Islet precursor cell (in vitro differentiated cells): ENCODE measurements around the gene EDC3.
"Not testable (repeated sequence)": the region's sequence is repeated elsewhere in the genome, so short reads cannot be mapped to it uniquely, and the experiment has no call there.

Experiments used
- DNase-seq: peaks from one replicate; pipeline ENCODE4 v3.0.0-alpha.2; 2018

EDC3 gene

DNA sequence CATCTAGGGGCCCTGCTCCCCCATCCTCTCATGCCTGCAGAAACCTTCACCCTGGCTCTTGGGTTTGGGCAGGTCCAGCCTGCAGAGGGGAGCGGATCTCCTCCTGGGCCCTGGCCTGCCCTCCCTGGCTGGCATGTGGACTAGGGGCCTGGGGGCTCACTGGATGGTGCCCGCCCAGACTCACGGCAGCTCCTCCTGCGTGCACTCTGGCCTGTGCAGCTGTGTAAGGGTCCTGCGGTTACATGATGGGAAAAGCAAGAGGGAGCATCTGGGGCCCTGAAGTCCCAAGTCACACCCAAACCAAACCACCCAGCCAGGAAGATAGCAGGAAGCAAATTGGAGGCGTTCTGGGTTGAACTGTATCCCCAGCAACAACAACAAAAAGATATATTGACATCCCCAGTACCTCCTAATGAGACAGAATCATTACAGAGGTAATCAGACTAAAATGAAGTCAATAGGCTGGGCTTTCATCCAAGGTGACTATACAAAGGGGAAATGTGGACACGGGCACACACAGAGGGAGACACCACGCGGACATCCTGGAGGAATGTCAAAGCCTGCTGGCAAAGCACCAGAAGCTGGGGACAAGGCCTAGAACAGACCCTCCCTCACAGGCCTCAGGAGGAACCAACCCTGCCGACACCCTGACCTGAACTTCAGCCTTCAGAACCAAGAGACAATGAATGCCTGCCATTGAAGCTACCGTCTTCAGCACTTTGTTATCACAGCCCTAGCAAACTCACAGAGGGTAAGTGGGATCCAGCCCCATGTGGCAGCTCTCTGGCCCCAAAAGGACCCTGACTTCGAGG, 90.6 kb downstream of the EDC3 start:
- DNase-seq = no peak

DNA sequence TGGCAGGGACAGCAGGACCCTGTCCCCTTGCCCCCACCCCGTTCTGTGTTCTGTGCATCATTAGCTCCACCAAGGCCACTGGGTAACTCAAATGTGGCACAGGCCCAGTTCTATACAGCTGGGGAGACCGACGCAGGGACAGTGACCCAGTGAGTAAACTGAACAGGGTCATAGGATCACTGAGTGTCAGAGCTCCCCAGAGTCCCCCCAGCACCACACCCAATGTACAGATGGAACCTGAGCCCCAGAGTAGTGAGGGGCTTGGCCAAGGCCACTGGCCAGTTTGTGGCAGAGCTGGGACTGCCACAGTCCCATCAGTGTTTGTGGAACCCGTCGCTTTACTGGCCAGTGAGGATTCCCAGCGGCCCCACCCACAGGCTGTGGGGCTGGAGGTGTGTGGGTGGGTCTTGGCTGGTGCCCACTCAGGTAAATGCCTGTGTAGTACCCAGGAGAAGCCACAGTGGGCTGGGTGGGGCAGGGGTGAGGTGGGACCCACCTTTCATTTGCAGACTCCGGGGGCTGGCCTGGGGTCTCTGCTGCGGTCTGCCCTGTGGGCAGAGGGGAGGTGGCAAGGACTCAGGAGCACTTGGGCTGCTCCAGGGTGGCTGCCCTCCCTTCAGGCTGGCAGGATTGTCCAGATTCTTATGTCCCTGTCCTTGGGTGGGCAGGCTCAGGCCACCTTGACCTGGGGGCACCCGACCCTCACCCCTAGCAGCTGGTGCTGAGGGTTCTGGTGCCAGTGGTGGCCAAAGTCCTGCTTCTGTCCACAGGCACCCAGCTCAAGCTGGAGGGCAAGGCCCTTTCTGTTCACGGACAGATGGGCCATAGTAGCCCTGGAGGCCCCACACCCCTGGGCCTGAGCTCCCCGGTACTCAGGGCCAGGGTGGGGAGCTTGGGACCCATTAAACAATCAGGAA, 91.8 kb downstream of the EDC3 start:
- no peak for DNase-seq

DNA sequence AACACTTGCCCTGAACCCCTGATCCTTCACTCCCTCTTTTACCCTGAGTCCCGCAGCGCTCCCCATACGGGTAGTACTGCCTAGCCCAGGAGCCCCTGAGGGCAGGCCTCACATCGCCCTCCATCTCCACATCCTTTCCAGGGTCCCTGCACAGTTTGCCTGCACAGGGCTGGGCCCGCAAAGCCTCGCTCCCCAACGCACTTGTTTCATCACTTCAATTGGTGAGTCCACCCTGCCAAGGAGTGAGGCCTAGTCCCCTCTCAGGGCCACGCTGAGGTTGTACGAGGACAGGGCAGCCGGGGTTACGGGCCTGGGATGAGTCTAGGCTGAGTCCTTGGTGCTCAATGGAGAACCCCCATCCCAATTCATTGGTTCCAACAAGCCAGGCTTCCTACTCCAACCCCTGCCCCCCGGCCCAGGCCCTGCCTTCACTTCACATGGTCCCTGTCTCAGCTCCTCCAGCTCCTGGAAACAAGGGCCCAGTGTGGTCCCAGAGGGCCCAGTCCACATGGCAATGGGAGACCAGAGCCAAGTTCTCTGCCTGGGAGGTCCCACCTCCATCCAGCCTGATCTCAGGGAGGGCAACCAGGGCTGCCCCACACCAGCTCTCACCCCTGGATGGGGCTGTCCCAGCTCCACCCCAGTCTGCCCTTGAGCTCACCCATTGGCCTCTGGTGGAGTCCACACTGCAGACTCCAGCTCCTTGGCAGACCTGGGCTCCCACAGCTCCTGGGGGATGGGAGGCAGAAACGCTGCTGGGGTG, 92.6 kb downstream of the EDC3 start:
- no peak for DNase-seq

DNA sequence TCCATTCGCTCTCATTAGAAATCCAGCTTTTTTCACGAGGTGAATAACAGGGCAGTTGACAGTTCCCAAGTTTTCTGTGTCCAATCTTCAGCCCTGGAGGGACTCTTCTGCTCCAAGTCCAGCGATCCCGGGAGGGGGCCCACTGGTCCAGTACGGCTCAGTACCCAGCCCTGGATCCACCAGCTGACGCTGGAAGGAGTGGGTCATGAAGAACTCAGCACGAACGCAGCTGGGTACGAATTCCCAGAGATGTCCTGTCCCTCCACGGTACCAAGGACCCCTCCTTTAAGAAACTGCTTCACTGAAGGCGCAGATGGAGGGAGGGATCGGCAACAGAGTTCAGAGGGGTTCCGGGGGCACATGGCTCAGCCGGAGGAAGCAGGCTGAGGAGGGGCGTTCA, 96.7 kb downstream of the EDC3 start:
- DNase-seq = peak; percentile 43

DNA sequence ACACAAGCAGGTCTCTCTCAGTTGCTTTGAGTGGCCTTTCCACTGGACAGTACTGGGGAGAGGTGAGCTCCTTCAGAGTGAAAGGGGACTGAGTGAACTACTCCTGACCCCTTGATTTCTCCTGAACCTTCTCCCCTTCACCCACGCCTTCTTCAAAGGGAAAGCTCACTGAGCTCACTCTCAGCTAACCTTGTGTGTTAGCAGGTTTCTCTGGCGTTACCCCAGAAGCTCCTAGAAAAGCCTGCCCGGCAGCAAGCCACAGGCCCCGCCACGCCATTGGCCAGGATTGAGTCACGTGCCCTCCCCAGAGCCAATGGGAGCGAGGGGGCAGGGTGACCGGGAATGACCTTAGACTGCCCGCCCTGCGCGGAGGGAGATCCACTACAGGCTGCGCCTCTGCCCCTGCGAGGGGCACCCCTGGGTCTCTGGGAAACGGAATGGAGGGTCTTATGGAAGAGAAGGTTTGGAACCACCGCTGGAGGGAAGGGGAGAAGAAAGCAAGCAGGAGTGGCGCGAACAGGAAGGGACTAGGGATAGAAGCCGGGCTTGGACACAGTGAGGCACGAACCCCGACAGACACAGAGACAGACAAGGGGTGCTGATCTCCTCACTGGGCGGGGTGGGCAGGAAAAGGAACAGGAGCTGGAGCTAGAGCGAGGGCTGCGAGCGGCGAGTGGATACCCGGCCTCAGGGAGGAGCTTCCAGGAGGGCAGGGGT, 97.5 kb downstream of the EDC3 start:
- DNase-seq = peak; percentile 79

DNA sequence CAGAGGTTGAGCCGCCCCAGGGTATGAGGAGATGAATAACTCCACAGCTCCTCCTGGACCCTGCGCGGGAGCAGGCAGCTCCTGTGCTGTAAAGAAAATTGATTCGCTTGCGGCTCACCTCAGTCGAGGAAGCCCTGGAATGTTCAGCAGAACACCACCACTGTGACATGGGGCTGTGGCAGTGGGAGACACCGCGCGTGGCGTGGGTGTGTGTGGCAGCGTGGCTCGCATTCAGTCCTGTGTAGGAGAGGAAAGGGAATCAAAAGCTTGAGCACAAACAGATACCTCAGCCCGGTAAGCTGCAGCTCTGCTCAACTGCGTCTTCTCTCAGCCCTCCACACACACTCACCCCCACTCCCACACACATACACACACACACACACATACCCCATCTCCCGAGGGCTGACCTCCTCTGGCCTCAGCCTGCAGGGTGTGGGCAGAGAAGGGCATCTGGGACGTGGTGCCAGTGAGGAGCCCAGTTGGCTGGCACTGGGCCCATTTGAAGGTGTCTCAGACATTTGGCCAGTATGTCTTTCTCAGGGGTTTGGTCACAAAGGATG, 98.6 kb downstream of the EDC3 start:
- DNase-seq = not testable (repeated sequence)

DNA sequence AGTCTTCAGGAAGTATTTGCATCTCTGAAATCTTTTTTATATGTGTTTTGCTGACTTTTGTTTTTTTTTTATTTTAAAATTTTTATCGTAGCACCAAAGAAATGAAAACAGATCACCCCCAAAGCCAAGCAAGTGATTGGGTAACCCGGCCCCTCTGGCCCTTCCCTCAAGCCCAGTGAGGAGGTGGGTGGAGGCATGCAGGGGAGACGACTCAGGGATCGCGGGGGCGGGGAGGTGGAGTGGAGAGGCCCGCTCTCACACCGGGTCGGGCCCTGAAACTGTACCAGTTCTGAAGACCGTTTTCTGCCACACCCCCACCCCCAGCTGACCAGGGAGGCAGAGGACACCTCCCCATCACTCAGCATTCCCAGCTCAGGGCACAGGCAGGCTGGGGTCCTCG, 99.1 kb downstream of the EDC3 start:
- not testable (repeated sequence) for DNase-seq

DNA sequence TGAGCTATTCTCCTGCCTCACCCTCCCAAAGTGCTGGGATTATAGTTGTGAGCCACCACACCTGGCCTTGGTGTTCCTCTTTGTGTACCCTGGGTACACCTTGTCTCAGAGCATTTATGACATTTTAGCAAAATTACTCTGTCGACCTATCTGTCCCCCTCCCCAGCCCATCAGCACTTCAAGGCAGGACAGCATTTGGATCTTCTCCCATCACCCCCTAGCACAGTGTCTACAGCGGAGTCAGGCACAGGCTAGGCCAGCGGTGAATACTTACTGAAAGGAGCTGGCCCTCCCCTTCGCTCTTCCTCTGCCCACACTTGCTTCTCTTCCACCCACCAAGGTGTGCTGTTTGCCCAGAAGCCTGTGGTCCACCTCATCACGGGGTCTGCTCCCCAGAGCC, 100.6 kb downstream of the EDC3 start:
- DNase-seq = no peak

DNA sequence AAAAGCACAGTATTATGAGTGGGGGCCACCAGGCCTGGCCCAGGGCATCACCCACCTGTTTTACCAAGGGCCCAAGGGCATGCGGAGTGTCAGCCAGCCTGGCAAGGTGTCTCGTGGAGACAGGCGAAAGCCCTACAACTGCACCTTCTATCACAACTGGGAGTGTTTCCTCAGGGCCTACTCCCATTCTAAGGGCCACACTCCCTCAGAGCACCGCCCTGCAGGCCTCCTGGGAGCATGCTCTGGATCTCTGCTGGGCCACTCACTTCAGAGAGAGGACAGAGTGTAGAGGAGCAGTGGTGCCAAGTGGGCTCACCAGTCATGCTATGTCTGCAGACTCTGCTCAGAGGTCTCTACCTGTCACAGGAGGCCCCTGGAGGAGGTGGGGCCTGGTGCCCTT, 101.4 kb downstream of the EDC3 start:
- DNase-seq = no peak

DNA sequence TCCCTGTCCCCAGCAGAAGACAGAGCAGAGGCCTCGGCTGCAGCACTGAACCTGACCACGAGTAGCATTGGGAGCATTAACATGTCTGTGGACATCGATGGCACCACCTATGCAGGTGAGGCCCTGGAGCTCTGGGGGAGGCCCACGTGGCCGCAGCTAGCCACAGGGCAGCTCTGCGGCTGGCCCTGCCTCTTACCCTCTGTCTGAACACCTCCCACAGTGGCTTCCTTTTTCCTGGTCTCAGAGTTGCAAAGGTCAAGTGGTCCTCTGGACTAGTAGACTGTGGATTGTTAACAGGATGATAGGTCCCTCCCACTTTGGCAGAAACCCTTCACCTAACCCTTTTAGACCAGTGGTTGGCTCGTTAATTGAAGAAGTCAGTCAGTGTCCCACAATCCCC, 102.7 kb downstream of the EDC3 start:
- no peak for DNase-seq

DNA sequence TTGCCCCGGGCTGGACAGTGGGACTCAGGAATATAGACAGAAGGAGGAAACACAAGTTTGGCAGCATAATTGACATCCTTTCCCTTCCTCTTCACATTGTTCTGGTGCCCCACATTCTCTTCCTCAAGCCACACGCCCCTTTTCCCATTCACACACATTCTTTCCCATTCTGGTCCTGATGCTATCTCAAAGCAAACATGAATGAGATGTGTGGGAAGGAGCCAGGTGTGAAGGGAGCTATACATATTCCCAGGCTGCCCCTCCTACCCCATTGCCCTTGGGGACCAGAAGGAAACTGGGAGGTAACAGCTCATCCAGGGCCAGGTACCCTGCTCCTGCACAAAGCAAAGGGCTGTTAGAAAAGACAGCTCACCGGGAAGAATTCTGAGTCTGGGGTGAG, 103.6 kb downstream of the EDC3 start:
- DNase-seq = peak; percentile 72

DNA sequence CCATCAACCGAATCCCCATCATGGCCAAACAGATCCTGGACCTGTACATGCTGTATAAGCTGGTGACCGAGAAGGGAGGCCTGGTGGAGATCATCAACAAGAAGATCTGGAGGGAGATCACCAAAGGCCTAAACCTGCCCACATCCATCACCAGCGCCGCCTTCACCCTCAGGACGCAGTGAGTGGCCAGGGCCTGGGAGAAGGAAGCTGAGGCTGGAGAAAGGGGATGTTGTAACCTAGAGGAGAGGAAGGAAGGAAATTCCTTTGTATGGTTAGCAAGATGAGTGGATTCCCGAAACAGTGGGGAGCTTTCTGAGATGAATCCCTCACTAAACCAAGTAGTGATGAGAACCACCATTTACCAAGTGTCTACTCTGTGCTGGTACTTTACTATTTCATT, 106.0 kb downstream of the EDC3 start:
- DNase-seq = no peak

DNA sequence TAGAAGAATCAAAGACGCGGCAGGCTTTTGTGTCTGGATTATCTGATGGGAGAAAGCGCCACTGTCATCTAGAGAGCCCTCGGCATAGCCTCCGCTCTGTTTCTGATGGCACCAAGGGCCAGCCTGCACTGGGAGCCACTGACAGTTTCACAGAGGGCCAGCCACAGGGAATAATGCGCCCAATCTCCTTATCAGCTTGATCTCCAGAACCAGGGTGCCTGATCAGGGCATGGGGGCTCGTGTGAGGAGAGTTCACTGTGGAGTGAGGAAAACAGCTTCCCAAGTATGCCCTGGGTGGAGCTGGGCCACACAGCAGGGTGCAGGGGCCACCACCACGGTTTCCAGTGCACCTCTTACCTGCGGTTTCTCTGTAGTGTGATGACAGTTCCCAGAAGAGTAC, 110.0 kb downstream of the EDC3 start:
- no peak for DNase-seq

DNA sequence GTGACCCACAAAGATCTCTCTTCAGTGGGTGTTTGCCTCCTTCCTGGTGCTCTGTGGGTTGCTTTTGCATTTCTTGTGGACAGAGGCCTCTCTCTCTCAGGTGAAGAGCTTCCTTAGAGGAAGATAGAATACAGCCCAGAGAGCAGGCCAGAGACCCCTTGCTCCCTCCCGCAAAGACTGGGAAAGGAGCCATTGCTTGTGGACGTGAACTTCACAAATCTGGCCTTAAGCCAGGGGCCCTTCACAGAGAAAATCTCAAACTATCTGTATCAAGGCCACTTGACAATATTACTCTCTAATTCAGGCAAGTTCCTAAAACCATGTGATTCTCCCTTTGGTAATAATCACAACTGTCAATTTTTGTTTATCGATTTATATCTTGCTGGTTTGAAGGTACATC, 110.6 kb downstream of the EDC3 start:
- no peak for DNase-seq

DNA sequence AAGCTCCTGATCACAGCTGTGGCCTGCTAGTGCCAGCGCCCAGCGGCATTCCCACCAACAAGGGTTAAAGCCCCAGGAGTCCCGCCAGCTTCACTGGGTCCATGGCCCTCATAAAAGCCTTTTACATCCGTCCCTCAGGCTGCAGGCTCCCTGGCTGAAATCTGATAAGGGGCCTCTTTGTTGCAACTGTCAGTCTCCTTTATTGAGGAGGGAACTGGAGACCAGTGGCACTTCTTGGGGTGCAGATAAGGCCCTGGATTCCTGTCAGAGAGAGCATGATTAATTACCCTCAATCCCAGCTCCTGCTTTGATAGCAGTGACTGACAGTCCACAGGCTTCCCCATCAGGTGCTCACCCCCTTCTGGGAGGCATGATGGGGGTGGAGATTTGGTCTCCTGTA, 111.0 kb downstream of the EDC3 start:
- peak; percentile 66 for DNase-seq

DNA sequence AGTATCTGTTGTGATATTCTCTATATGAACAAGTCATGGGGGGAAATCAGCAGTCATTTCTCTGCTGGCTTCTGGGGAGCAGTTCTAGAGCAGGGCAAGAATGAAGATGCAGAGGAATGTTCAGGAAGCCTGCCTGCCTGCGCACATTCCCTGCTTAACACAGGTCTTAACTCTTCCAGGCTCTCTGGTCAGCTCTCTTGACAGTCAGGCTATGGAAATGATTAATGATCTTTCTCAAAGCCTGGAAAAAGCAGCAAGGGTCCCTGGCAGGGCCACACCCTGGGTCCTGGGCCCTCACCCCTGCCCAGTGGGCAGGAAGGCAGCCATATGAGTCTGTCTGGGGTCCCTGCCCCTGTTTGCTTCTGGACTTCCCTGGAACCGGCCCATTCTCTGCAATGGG, 111.6 kb downstream of the EDC3 start:
- DNase-seq = no peak
